GM21737 (cell line): ENCODE data around the gene FNDC3B.
"Not testable (repeated sequence)": the region's sequence is repeated elsewhere in the genome, so short reads cannot be mapped to it uniquely, and the experiment has no call there.

ENCODE experiments used
- ATAC-seq: cut with Tn5 transposase; IDR thresholded peaks from one replicate; pipeline ENCODE4 v1.9.1; 2021; ENCODE audit warnings: mild to moderate bottlenecking, moderate library complexity; ENCODE audit not compliant: unreplicated experiment

Gene FNDC3B

DNA sequence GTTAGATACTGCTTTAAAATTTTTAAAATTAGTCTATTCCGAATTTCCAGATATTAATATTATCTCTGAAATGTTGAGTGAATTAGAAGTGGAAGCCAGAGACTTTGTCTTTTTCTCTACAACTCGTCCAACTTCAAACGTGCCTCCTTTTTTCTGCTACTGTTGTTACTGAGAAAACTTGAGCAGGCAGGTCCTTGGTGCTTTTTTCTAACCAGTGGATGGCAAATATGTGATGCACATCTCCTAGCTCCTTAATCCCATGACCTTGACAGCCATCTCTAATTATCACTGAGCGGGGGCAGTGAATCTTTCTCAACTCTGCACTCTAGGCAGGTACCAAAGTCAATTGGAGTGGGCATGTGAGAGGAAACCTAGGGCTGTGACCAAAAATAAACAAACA, 50.7 kb downstream of the FNDC3B start:
- ATAC-seq = no peak

- no peak for ATAC-seq
Measured at GRCh38 chr3:172092658-172093057, 53.3 kb downstream of the FNDC3B start.

DNA sequence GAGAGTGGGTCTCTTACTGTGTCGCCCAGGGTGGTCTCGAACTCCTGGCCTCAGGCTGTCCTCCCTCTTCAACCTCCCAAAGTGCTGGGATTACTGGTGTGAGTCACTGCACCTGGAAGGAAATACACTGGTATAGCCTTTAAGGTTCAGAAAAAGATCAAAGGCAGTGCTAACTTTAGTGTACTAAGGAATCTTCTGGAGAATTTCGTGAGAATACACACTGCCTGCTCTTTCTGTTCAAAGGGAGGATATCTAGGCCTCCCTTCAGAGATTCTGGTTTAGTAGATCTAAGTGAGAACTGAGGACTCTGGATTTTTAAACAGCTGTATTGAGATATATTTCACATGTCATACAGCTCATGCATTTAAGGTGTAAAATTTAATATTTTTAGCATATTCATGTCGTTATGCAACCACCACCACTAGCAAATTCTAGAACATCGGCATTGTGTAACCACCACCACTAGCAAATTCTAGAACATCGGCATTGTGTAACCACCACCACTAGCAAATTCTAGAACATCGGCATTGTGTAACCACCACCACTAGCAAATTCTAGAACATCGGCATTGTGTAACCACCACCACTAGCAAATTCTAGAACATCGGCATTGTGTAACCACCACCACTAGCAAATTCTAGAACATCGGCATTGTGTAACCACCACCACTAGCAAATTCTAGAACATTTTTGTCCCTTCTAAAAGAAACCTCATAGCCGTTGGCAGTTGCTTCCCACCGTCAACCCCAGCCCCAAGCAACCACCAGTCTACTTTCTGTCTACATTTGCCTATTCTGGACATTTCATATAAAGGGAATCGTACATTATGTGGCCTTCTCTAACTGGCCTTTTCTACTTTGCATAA, 54.4 kb downstream of the FNDC3B start:
- not testable (repeated sequence) for ATAC-seq

- peak; percentile 86 for ATAC-seq
Measured at GRCh38 chr3:172094621-172095557, 55.5 kb downstream of the FNDC3B start.

DNA sequence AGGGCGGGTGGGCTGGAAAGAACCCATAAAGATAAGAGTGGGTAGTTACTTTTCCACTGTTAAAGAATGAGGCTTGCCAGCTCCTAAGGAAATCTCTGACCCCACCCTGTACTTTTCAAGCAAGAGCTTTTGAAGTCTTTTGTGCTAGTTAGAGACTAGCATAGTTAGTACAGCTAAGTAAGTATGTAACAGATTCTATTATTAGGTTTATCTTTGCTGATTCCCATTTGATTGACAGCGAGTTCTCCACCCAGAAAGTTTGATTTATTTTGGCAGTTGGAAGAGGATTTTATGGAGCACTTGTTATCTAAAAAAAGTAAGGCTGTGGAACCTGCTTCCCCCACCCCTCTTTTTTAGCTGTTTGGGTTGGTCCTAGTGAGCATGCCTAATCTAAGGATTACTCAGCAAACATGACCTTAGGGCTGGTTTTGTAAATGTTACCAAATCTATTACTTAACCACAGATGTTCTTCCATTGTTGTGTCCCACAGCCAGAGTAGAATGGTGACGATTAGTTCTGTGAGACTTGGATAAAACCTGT, 57.6 kb downstream of the FNDC3B start:
- ATAC-seq = no peak

- ATAC-seq = no peak
Measured at GRCh38 chr3:172097585-172097984, 58.2 kb downstream of the FNDC3B start.

- no peak for ATAC-seq
Measured at GRCh38 chr3:172098698-172099494, 59.5 kb downstream of the FNDC3B start.

- ATAC-seq = no peak
Measured at GRCh38 chr3:172099495-172099808, 60.1 kb downstream of the FNDC3B start.

- ATAC-seq = peak; percentile 42
Measured at GRCh38 chr3:172100482-172100881, 61.1 kb downstream of the FNDC3B start.

DNA sequence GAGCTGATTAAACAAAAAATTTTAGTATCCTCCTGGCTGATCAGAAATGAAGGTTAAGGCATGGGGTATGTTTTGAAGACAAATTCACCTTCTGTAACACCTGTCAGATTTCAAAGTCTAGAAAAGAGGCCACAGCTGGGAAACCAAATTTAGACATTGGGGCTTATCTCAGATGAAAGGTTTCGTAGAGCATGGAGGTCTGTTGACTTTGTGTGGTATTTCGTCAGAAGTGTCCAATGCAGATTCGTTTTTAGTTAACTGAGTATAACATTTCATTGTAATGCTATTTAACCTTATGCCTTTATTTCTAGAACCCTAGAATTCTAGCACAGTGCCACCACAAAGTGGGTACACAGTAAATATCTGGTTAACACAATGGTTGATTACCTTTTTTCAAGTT, 61.7 kb downstream of the FNDC3B start:
- peak; percentile 38 for ATAC-seq

- ATAC-seq = no peak
Measured at GRCh38 chr3:172102123-172102882, 62.9 kb downstream of the FNDC3B start.

- no peak for ATAC-seq
Measured at GRCh38 chr3:172102883-172103310, 63.5 kb downstream of the FNDC3B start.

DNA sequence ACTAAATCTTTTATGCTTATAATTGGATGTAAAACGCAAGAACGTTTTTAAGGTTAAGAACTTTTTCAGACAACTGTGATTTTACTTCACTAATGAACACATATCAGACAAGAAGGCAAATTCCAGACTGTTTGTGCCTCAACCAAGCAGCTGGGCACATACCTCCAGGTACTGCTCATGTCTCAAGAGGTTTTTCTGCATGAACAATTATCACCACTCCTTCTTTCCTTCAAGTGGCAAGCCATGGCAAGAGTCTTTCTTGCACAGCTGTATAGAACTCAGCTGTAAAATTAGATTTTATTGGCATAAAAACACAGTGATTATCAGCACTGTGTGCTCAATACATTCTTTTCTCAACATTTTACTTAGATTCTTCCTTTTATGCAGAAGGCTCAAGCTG, 64.3 kb downstream of the FNDC3B start:
- ATAC-seq = no peak

DNA sequence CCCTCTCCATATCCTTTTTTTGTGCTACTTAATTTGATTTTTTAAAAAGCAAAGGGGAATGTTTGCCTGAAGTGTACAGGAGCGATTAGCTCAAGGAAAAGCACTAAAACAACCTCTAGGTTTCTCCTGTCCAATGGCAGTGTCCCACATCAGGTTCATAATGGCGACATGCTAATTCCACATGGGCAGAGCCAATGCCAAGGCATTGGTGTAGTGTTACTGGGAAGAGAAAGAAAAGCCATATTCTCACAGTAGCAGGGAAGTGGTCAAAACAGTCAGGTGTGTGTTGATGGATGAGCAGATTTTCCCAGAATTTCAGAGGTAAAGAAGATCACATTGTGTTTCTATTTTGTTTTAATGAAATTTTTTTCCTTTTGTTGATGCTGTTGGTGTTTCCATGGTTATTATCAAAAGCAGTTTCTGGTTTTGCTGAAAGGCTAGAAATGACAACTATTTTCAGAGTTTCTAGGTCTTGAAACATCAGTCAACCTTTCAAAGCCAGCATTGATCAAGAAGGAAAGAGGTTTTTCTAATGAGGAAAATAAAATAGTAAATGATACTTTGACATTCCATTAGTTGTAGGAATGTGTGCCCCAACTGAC, 65.2 kb downstream of the FNDC3B start:
- ATAC-seq = no peak

GRCh38 chr3:172106037-172106954, 66.9 kb downstream of the FNDC3B start:
- ATAC-seq = no peak

DNA sequence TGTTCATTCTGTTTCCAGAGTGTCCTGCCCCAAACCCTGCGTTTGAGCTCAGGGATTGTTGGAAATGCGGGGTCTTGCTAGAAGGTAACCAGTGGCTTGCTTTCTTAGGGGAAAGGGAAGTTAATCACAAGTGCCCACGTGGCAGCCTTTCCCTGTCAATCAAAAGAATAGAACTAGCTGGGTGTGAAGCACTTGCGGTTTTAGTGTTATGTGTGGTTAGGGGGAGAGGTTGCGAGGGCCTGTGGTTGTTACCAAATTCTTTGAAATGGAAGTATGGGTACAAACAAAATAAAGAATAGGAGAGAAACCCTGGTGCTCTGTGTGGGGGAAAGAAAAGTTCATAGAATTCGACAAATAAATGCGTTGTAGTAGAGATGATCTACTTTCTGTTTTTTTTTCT, 67.6 kb downstream of the FNDC3B start:
- ATAC-seq = peak; percentile 49

GRCh38 chr3:172107403-172107802, 68.0 kb downstream of the FNDC3B start:
- ATAC-seq = peak; percentile 90

DNA sequence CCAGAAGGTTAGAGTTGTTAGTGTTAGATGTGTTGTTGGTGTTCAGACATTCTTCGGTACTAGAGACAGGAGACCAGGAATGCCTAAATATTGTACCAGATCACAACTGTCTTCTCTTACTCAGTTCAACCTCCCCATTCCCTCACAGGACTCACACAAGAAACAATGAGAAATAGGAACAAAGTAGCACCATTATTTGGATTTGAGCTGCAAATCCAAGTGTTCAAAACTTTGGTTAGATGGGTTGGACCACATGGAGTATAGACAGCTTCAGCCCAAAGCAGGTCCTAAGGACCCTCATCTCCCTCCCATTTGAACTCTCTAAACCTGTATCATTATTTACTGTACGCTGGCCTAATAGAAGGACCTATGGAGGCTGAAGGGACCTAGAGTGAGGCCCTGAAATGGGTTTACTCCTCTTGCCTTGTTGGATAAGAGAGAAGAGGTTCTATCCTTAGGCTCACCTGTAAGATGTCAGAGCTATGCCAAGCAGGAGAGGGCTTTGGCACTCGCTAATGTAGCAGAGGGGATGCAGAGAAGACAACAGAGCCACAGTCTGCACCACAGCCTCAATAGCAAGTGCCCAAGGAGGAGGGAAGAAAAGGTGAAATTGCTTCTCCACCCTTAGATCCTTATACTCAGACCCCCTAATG, 70.9 kb downstream of the FNDC3B start:
- ATAC-seq = no peak
